Measurements from ENCODE around the gene ZNF764. TPM values are rescaled to one million over a fixed set of nuclear protein-coding genes. Genes with fewer than 3 reads are reported as not detected.

Gene ZNF764
- total RNA-seq, 1 donor from 2014 or later, result 18.4 TPM

- Histone ChIP-seq H3K27ac (no peak overlapping the region), H3K36me3 (no peaks in the 10 kb centered on the region), H3K27me3 (no peaks in the 10 kb centered on the region), H3K9me3 (no peaks in the 10 kb centered on the region), H3K4me3 (no peak overlapping the region), H3K4me1 (peaks cover 17% of the 10 kb centered on the region)
- intact Hi-C loops (cut with DNase I), result no loop called here
- no peak for TF ChIP-seq POLR2A (IDR thresholded peaks at IDR 0.05)
- no peak for TF ChIP-seq CTCF (IDR thresholded peaks at IDR 0.05)
- no peak for TF ChIP-seq POLR2AphosphoS5 (IDR thresholded peaks at IDR 0.05; ENCODE audit: insufficient read depth in 1 of 2, low read depth in 1 of 2)
- DNase-seq (ENCODE audit: extremely low spot score in 2 of 2), result no peak
These were observed 36.1 kb downstream of the ZNF764 start for GRCh38 chr16:30521873-30522641.

- H3K4me3 ChIP-seq, result no peak overlapping the region
- H3K27ac ChIP-seq, result no peak overlapping the region
- no peak for DNase-seq (ENCODE audit: extremely low spot score in 2 of 2)
- H3K4me1 ChIP-seq, result peaks cover 17% of the 10 kb centered on the region
- TF ChIP-seq POLR2A (IDR thresholded peaks at IDR 0.05), result no peak
- TF ChIP-seq CTCF (IDR thresholded peaks at IDR 0.05), result no peak
- no peak for TF ChIP-seq POLR2AphosphoS5 (IDR thresholded peaks at IDR 0.05; ENCODE audit: insufficient read depth in 1 of 2, low read depth in 1 of 2)
- intact Hi-C loops (cut with DNase I), result no loop called here
- H3K9me3 ChIP-seq, result no peaks in the 10 kb centered on the region
- H3K36me3 ChIP-seq, result no peaks in the 10 kb centered on the region
- H3K27me3 ChIP-seq, result no peaks in the 10 kb centered on the region
These were observed 36.7 kb downstream of the ZNF764 start for GRCh38 chr16:30521476-30521872.

- Histone ChIP-seq H3K27ac (no peak overlapping the region), H3K36me3 (no peaks in the 10 kb centered on the region), H3K4me3 (no peak overlapping the region), H3K27me3 (no peaks in the 10 kb centered on the region), H3K4me1 (peaks cover 4% of the 10 kb centered on the region), H3K9me3 (no peaks in the 10 kb centered on the region)
- intact Hi-C loops (cut with DNase I), result no loop called here
- DNase-seq (ENCODE audit: extremely low spot score in 2 of 2), result no peak
- TF ChIP-seq CTCF (IDR thresholded peaks at IDR 0.05) (no peak), POLR2A (IDR thresholded peaks at IDR 0.05) (no peak), POLR2AphosphoS5 (IDR thresholded peaks at IDR 0.05; ENCODE audit: insufficient read depth in 1 of 2, low read depth in 1 of 2) (no peak)
These were observed 38.8 kb downstream of the ZNF764 start for GRCh38 chr16:30519120-30520049.

GRCh38 chr16:30518552-30518951 is 39.6 kb downstream of the ZNF764 start:
- TF ChIP-seq POLR2AphosphoS5 (IDR thresholded peaks at IDR 0.05; ENCODE audit: insufficient read depth in 1 of 2, low read depth in 1 of 2), result no peak
- no peak for TF ChIP-seq POLR2A (IDR thresholded peaks at IDR 0.05)
- intact Hi-C loops (cut with DNase I), result no loop called here
- DNase-seq (ENCODE audit: extremely low spot score in 2 of 2), result no peak
- Histone ChIP-seq H3K27ac (no peak overlapping the region), H3K9me3 (no peaks in the 10 kb centered on the region), H3K4me3 (no peak overlapping the region), H3K27me3 (no peaks in the 10 kb centered on the region), H3K4me1 (no peaks in the 10 kb centered on the region), H3K36me3 (no peaks in the 10 kb centered on the region)

- no peaks in the 10 kb centered on the region for H3K36me3 ChIP-seq
- no peaks in the 10 kb centered on the region for H3K9me3 ChIP-seq
- no peak for DNase-seq (ENCODE audit: extremely low spot score in 2 of 2)
- no peak for TF ChIP-seq CTCF (IDR thresholded peaks at IDR 0.05)
- TF ChIP-seq POLR2AphosphoS5 (IDR thresholded peaks at IDR 0.05; ENCODE audit: insufficient read depth in 1 of 2, low read depth in 1 of 2), result no peak
- no peak for TF ChIP-seq POLR2A (IDR thresholded peaks at IDR 0.05)
- intact Hi-C loops (cut with DNase I), result no loop called here
- no peaks in the 10 kb centered on the region for H3K27me3 ChIP-seq
- no peak overlapping the region for H3K27ac ChIP-seq
- H3K4me3 ChIP-seq, result no peak overlapping the region
- H3K4me1 ChIP-seq, result no peaks in the 10 kb centered on the region
These were observed 42.9 kb downstream of the ZNF764 start for GRCh38 chr16:30515275-30515674.
